SK-N-SH (cell line): ENCODE results near the gene PHYKPL. TPM values are rescaled to one million over a fixed set of nuclear protein-coding genes. Genes with fewer than 3 reads are reported as not detected.
"Not testable (repeated sequence)": the region's sequence is repeated elsewhere in the genome, so short reads cannot be mapped to it uniquely, and the experiment has no call there.

Experiments
- CTCF ChIA-PET: fragments of 300-600, 350-600 bp; formaldehyde crosslinking; extraction: SDS; loops from one replicate; lab custom pipeline; 2021; lab: Yijun Ruan, JAX
- POLR2A ChIA-PET: fragments of 350-600 bp; sonication (Branson Sonifier 250); formaldehyde crosslinking; extraction: SDS; loops from one replicate; lab custom pipeline; 2020; ENCODE audit warnings: antibody characterized with exemption, inconsistent platforms; lab: Yijun Ruan, JAX
- DNase-seq: peaks from one replicate; pipeline ENCODE4 v3.0.0; 2012
- H2AFZ ChIP-seq: fragments of 200-600 bp; sonication (generic); 2 replicates; pipeline ENCODE4 v1.8.1; 2016; ENCODE audit warnings: antibody characterized with exemption, mild to moderate bottlenecking, low read depth
- H3F3A ChIP-seq: fragments of 200-600 bp; sonication (generic); replicated peaks from 2 replicates; pipeline ENCODE3; 2016; ENCODE audit warnings: antibody characterized with exemption, mild to moderate bottlenecking; ENCODE audit not compliant: insufficient read depth
- H3K27ac ChIP-seq, 2 experiments: fragments of 200-500 bp in 1 of 2; fragments of 200-600 bp in 1 of 2; sonication (Bioruptor generic) in 1 of 2; sonication (generic), shearing (Covaris generic) in 1 of 2; 2 replicates each; pipeline versions ENCODE4 v1.5.1 to v1.6.1; 2014 to 2016; ENCODE audit warnings: low read depth in 2 of 2, inconsistent platforms in 1 of 2, low read length in 1 of 2, mild to moderate bottlenecking in 1 of 2, mixed read lengths in 1 of 2
- H3K27me3 ChIP-seq: fragments of 200-600 bp; sonication (generic), shearing (Covaris generic); 2 replicates; pipeline ENCODE4 v1.6.1; 2016; ENCODE audit warnings: mixed run types; ENCODE audit not compliant: insufficient read depth
- H3K36me3 ChIP-seq, 2 experiments: fragments of 200-500 bp in 1 of 2; fragments of 200-600 bp in 1 of 2; sonication (Bioruptor generic) in 1 of 2; sonication (generic) in 1 of 2; replicated peaks in 1 of 2; 2 replicates each; pipeline versions ENCODE3 to v1.5.1; 2014 to 2016; ENCODE audit warnings: low read length in 1 of 2, mild to moderate bottlenecking in 1 of 2; ENCODE audit not compliant: insufficient read depth in 2 of 2, control insufficient read depth in 1 of 2
- H3K4me1 ChIP-seq, 2 experiments: fragments of 200-500 bp in 1 of 2; fragments of 200-600 bp in 1 of 2; sonication (Bioruptor generic) in 1 of 2; sonication (generic), shearing (Covaris generic) in 1 of 2; 2 replicates each; pipeline versions ENCODE4 v1.5.1 to v1.6.1; 2014 to 2016; ENCODE audit warnings: low read depth in 1 of 2, low read length in 1 of 2, mixed run types in 1 of 2; ENCODE audit not compliant: insufficient read depth in 2 of 2, control insufficient read depth in 1 of 2
- H3K4me2 ChIP-seq: fragments of 200-600 bp; sonication (generic), shearing (Covaris generic); 2 replicates; pipeline ENCODE4 v1.6.1; 2017; ENCODE audit warnings: mixed run types
- H3K4me3 ChIP-seq, 2 experiments: fragments of 200-500 bp in 1 of 2; fragments of 200-600 bp in 1 of 2; sonication (Bioruptor generic) in 1 of 2; sonication (generic), shearing (Covaris generic) in 1 of 2; 2 replicates each; pipeline versions ENCODE4 v1.5.1 to v1.8.1; 2014 to 2016; ENCODE audit warnings: low read depth in 2 of 2, inconsistent platforms in 1 of 2, low read length in 1 of 2, mild to moderate bottlenecking in 1 of 2, mixed read lengths in 1 of 2, moderate library complexity in 1 of 2
- H3K79me2 ChIP-seq: fragments of 200-600 bp; sonication (generic); 2 replicates; pipeline ENCODE4 v1.8.1; 2017; ENCODE audit warnings: mild to moderate bottlenecking; ENCODE audit not compliant: insufficient read depth
- H3K9ac ChIP-seq: fragments of 200-600 bp; sonication (generic); 2 replicates; pipeline ENCODE4 v1.6.1; 2017; ENCODE audit warnings: mixed run types
- H3K9me2 ChIP-seq: fragments of 200-600 bp; sonication (generic); 2 replicates; pipeline ENCODE4 v1.6.1; 2017; ENCODE audit warnings: mixed run types
- H3K9me3 ChIP-seq: fragments of 200-600 bp; sonication (generic); 2 replicates; pipeline ENCODE4 v1.6.1; 2017; ENCODE audit warnings: mixed run types, mild to moderate bottlenecking, moderate library complexity
- H4K20me1 ChIP-seq: fragments of 200-600 bp; sonication (generic); 2 replicates; pipeline ENCODE4 v1.6.1; 2017; ENCODE audit warnings: mild to moderate bottlenecking, mixed run types; ENCODE audit not compliant: insufficient read depth
- CHD2 ChIP-seq: fragments of 150-350 bp; IDR thresholded peaks from 2 replicates; pipeline ENCODE4 v1.6.1; 2018; ENCODE audit warnings: low read length; ENCODE audit not compliant: partially characterized antibody
- CTCF ChIP-seq: fragments of 200-600 bp; sonication (generic); IDR thresholded peaks from 2 replicates; pipeline ENCODE4 v1.6.1; 2017; ENCODE audit warnings: antibody characterized with exemption, mild to moderate bottlenecking, moderate library complexity
- EP300 ChIP-seq, 2 experiments: IDR thresholded peaks; 2 replicates each; pipeline versions ENCODE4 v1.4.0 to v1.6.1; 2012; ENCODE audit warnings: borderline replicate concordance in 1 of 2, low read depth in 1 of 2, low read length in 1 of 2
- FOSL2 ChIP-seq: IDR thresholded peaks from 2 replicates; pipeline ENCODE4 v1.4.0; 2012; ENCODE audit warnings: low read depth, mild to moderate bottlenecking, moderate library complexity, borderline replicate concordance
- FOXM1 ChIP-seq: IDR thresholded peaks from 2 replicates; pipeline ENCODE4 v1.4.0; 2012; ENCODE audit warnings: low read depth, mild to moderate bottlenecking
- GABPA ChIP-seq: IDR thresholded peaks from 2 replicates; pipeline ENCODE4 v1.4.0; 2012; ENCODE audit warnings: low read depth, mild to moderate bottlenecking
- IRF3 ChIP-seq: fragments of 150-350 bp; IDR thresholded peaks from 2 replicates; pipeline ENCODE4 v1.6.1; 2016; ENCODE audit warnings: mild to moderate bottlenecking, low read depth, low read length
- JUND ChIP-seq: IDR thresholded peaks from 2 replicates; pipeline ENCODE4 v1.4.0; 2012
- MXI1 ChIP-seq: IDR thresholded peaks from 2 replicates; pipeline ENCODE4 v1.6.1; 2012; ENCODE audit warnings: mild to moderate bottlenecking, low read depth, low read length, improper control_type of control experiment
- NFIC ChIP-seq: IDR thresholded peaks from 2 replicates; pipeline ENCODE4 v1.4.0; 2012; ENCODE audit warnings: borderline replicate concordance
- PBX3 ChIP-seq: IDR thresholded peaks from 2 replicates; pipeline ENCODE4; 2012
- RAD21 ChIP-seq: IDR thresholded peaks from 2 replicates; pipeline ENCODE4 v1.6.1; 2012; ENCODE audit warnings: mild to moderate bottlenecking, low read length
- TAF1 ChIP-seq: IDR thresholded peaks from 2 replicates; pipeline ENCODE4 v1.6.1; 2012; ENCODE audit warnings: low read depth, mild to moderate bottlenecking, low read length, moderate library complexity, borderline replicate concordance
- USF2 ChIP-seq: fragments of 150-350 bp; IDR thresholded peaks from 2 replicates; pipeline ENCODE4 v1.6.1; 2017; ENCODE audit warnings: antibody characterized with exemption, low read length, low read depth, borderline replicate concordance
- YY1 ChIP-seq: IDR thresholded peaks from 2 replicates; pipeline ENCODE4 v1.4.0; 2012; ENCODE audit warnings: low read depth, mild to moderate bottlenecking
- WGBS: methylation state at CpG from one replicate; pipeline ENCODE4 v1.1.6; 2017; ENCODE audit warnings: low lambda C conversion rate; 5-methylcytosine and 5-hydroxymethylcytosine counted together
- polyA plus RNA-seq, 3 experiments: library from polyadenylated mRNA; depleted of rRNA; stranded (reverse); fragments of >200 nt; gene quantifications; 2 replicates each; pipeline ENCODE4 v1.2.3, GENCODE V29; 2012

Gene PHYKPL
- polyA plus RNA-seq, 1 of the 3 experiments (the other 2 are of a cell fraction) = 46.8 TPM

- TF ChIP-seq USF2 (no peak), YY1 (no peak), MXI1 (no peak), GABPA (no peak)
Observed at GRCh38 chr5:178199581-178200434, 32.8 kb downstream of the PHYKPL start (continued).

GRCh38 chr5:178198706-178199105 lies 33.9 kb downstream of the PHYKPL start:
- Histone ChIP-seq H3K27ac (no peak overlapping the region), H3K9ac (no peak overlapping the region), H4K20me1 (no peaks in the 10 kb centered on the region), H2AFZ (no peak overlapping the region), H3K4me2 (no peak overlapping the region), H3K4me1 (no peaks in the 10 kb centered on the region; a peak in 1 of 4 replicates), H3K27me3 (no peaks in the 10 kb centered on the region; the same call in 1 of the 2 replicates), H3K9me2 (no peaks in the 10 kb centered on the region), H3K36me3 (no peaks in the 10 kb centered on the region), H3F3A (peaks cover 3% of the 10 kb centered on the region), H3K9me3 (no peaks in the 10 kb centered on the region), H3K79me2 (peaks cover 3% of the 10 kb centered on the region; the same call in 1 of the 2 replicates), H3K4me3 (no peak overlapping the region)
- TF ChIP-seq FOXM1 = no peak
- no peak for TF ChIP-seq FOSL2
- ChIA-PET POLR2A (no interaction called here), CTCF (no interaction called here)
- 80% methylated on average over 8 of the region's 11 CpGs for WGBS
- DNase-seq = no peak

- H3K36me3 ChIP-seq, H3F3A ChIP-seq, H3K27ac ChIP-seq, POLR2A ChIA-PET, H3K27me3 ChIP-seq, DNase-seq, H4K20me1 ChIP-seq, H3K4me3 ChIP-seq, H3K9ac ChIP-seq, H3K4me1 ChIP-seq, H3K9me2 ChIP-seq, H3K4me2 ChIP-seq, H3K79me2 ChIP-seq, H2AFZ ChIP-seq, H3K9me3 ChIP-seq: not testable (repeated sequence)
- WGBS = 85% methylated on average over 10 of the region's 11 CpGs
- CTCF ChIA-PET = interaction anchor here (1.0 kb wide), 1 partner anchor 13 kb away, joined by 3 read pairs; no protein-coding TSS in a partner anchor
Observed at GRCh38 chr5:178198151-178198550, 34.5 kb downstream of the PHYKPL start.

- Histone ChIP-seq H3K27ac (no peak overlapping the region), H2AFZ (no peak overlapping the region), H3K79me2 (no peaks in the 10 kb centered on the region), H3K4me3 (no peak overlapping the region), H3K4me1 (no peaks in the 10 kb centered on the region), H4K20me1 (no peaks in the 10 kb centered on the region), H3K9me2 (no peaks in the 10 kb centered on the region), H3K4me2 (no peak overlapping the region), H3F3A (peaks cover 3% of the 10 kb centered on the region), H3K9me3 (no peaks in the 10 kb centered on the region), H3K9ac (no peak overlapping the region), H3K36me3 (no peaks in the 10 kb centered on the region), H3K27me3 (no peaks in the 10 kb centered on the region; the same call in 1 of the 2 replicates)
- WGBS = 78% methylated on average over 8 of the region's 8 CpGs
- ChIA-PET POLR2A (no interaction called here), CTCF (interaction anchor here (0.8 to 2.3 kb wide), 7 partner anchors 11 to 393 kb away, joined by 3 to 9 read pairs (median 3); partner anchors contain the start of gene COL23A1)
- TF ChIP-seq RAD21 (peak; percentile 37; the same call in 1 of the 2 replicates), NFIC (no peak), CTCF (peak; percentile 47), EP300 (IDR thresholded peaks at IDR 0.05; ENCODE audit: borderline replicate concordance in 1 of 2, low read depth in 1 of 2, low read length in 1 of 2) (no peak), TAF1 (no peak), CHD2 (no peak), IRF3 (no peak), PBX3 (no peak), MXI1 (no peak), JUND (no peak)
- peak; percentile 65 for DNase-seq
Observed at GRCh38 chr5:178196986-178197385, 35.6 kb downstream of the PHYKPL start.
